ENCODE data around the gene PCDHGA9.
"Not testable (repeated sequence)": the region's sequence is repeated elsewhere in the genome, so short reads cannot be mapped to it uniquely, and the experiment has no call there.

The PCDHGA9 gene

DNA sequence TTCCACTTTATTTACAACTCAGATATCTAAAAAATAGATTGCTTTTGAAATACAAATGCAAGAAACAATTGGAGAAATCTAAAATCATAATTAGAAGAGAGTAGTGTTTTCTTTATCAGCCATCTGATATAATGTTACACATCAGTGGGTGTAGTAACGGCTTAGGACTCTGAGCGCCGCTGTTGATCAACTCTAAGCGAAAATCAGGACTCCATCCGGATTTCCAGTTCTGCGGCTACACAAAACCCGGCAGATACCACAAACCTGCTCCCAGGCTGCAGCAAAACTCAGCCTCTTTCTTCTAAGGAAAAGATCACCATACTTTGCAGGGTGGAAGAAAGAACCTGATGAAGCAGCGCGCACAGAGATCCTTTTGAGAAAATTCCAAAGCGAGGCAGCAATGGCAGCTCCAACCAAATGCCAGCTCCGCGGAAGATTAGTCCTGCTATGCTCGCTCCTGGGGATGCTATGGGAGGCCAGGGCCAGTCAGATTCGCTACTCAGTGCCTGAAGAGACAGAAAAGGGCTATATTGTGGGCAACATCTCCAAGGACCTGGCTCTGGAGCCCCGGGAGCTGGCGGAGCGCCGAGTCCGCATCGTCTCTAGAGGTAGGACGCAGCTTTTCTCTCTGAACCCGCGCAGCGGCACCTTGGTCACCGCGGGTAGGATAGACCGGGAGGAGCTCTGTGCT is at the start of gene PCDHGA9:
Gene PCDHGA9, plus strand, starts transcription at position 226 of the 691 bp plus-strand sequence. Its CDS starts 175 bp downstream, at position 401.
- no peak for DNase-seq

DNA sequence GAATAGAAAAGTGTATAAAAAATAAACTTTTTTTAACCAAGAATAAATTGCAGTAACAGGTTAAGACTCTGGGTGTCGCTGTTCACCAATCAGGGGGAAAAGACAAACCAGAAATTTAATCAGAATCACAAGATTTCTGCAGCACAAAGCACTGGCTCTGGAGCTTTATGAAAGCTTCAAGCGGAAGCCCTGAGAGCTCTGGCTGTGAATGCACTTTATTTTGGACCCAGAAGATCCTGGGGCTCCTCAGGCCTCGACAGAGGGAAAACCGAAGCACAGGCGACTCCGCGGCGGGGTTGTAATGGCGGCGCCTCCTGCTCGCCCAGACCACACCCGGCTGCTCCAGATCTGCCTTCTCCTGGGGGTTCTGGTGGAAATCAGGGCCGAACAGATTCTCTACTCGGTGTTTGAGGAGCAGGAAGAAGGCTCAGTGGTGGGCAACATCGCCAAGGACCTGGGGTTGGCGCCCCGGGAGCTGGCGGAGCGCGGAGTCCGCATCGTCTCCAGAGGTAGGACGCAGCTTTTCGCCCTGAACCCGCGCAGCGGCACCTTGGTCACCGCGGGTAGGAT is 47.6 kb upstream of the PCDHGA9 start, which contains the start of gene PCDHGA4:
Gene PCDHGA4, plus strand, starts transcription at position 122 of the 570 bp plus-strand sequence. Its CDS starts 87 bp downstream, at position 209.
- DNase-seq: no peak

DNA sequence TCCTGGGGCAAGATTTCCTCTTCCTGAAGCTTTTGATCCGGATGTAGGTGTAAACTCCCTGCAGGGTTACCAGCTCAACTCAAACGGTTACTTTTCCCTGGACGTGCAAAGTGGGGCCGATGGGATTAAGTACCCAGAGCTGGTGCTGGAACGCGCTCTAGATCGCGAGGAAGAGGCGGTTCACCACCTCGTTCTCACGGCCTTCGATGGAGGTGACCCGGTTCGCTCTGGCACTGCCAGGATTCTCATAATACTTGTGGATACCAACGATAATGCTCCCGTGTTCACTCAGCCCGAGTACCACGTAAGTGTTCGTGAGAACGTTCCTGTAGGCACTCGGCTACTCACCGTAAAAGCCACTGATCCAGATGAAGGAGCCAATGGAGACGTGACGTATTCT is 46.9 kb upstream of the PCDHGA9 start:
- DNase-seq: no peak

DNA sequence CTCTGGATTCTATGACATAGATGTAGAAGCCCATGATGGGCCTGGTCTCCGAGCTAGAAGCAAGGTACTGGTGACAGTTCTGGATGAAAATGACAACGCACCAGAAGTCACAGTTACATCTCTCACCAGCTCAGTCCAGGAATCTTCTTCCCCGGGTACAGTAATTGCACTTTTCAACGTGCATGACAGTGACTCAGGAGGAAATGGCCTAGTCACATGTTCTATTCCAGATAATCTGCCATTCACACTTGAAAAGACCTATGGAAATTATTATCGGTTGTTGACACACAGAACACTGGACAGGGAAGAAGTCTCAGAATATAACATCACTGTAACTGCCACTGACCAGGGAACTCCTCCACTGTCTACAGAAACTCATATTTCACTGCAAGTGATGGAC is 46.4 kb upstream of the PCDHGA9 start:
- DNase-seq: no peak

DNA sequence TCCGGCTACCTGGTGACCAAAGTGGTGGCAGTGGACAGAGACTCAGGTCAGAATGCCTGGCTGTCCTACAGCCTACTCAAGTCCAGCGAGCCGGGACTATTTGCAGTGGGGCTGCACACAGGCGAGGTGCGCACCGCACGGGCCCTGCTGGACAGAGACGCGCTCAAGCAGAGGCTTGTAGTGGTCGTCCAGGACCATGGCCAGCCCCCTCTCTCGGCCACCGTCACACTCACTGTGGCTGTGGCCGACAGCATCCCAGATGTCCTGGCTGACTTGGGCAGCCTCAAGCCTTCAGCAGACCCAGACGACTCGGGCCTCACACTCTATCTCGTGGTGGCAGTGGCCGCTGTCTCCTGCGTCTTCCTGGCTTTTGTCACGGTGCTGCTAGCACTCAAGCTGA is 45.6 kb upstream of the PCDHGA9 start:
- no peak for DNase-seq

DNA sequence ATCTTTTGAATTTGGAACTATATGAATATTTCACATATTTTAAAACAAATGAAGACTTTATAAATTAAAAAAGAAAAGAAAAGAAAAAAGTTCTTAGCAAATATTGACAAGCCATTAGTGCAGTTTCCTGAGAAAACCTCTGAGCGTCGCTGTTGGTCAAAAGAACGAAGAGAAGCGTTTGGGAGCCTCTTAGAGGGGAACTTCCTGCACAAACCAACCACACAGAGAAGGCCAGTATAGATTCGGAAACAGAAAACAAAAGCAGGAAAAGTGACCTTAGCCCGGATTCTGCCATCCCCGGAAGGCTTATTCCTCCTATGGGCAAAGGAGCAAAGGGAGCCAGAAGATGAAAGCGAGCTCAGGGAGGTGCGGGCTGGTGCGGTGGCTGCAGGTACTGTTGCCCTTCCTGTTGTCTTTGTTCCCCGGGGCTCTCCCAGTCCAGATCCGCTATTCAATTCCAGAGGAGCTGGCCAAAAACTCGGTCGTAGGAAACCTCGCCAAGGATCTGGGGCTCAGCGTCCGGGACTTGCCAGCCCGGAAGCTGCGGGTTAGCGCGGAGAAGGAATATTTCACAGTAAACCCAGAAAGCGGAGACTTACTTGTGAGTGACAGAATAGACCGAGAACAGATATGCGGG is 42.7 kb upstream of the PCDHGA9 start, which contains the start of gene PCDHGB2:
Gene PCDHGB2, plus strand, starts transcription at position 205 of the 637 bp plus-strand sequence. Its CDS starts 142 bp downstream, at position 347.
- DNase-seq: no peak

DNA sequence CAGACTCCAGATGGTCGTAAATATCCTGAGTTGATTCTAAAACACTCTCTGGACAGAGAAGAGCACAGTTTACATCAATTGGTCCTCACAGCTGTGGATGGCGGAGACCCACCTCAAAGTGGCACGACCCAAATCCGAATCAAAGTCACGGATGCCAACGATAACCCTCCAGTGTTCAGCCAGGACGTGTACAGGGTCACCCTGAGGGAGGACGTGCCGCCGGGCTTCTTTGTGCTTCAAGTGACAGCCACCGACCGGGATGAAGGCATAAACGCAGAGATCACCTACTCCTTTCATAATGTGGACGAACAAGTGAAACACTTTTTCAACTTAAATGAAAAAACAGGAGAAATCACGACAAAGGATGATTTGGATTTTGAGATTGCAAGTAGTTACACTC is 41.9 kb upstream of the PCDHGA9 start:
- no peak for DNase-seq

DNA sequence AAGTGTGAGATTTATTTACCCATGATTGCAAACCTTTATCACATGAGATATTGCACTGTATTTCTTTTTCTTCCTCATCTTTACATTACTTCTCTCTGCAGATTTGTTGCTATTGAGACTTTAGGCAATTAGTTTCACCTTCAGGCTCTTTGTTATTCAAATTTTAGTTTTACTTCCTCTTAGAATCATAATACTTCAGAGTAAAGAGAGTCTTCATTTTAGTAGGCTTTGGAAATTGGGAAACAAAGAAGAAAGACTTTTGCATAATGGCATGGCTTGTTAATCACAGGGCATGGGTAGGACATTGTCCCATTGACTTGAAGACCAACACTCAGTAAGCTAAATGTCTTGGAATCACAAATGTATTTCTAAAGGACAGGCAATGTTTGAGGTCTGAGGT is 39.9 kb upstream of the PCDHGA9 start:
- no peak for DNase-seq

DNA sequence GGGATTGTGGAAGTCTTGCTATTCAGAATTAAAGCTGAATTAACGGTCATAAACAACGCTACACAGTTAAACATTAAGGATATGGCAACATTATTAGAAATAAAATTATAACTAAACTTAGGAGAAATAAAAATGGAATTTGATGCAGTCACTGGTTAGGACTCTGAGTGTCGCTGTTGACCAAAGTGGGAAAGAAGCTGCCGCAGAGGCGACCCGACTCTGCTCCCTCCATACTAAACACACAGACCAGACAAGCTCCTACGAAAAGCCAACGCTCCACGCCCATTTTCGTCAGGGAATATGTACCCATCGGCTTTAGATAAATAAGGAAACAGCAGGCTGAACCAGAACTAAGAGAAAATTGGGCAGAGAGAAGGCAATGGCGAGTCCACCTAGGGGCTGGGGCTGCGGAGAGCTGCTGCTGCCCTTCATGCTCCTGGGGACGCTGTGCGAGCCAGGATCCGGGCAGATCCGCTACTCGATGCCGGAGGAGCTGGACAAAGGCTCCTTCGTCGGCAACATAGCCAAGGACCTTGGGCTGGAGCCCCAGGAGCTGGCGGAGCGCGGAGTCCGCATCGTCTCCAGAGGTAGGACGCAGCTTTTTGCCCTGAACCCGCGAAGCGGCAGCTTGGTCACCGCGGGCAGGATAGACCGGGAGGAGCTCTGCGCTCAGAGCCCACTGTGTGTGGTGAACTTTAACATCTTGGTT is 38.5 kb upstream of the PCDHGA9 start, which contains the start of gene PCDHGA5:
Gene PCDHGA5, plus strand, starts transcription at position 211 of the 709 bp plus-strand sequence. Its CDS starts 169 bp downstream, at position 380.
- DNase-seq: no peak

DNA sequence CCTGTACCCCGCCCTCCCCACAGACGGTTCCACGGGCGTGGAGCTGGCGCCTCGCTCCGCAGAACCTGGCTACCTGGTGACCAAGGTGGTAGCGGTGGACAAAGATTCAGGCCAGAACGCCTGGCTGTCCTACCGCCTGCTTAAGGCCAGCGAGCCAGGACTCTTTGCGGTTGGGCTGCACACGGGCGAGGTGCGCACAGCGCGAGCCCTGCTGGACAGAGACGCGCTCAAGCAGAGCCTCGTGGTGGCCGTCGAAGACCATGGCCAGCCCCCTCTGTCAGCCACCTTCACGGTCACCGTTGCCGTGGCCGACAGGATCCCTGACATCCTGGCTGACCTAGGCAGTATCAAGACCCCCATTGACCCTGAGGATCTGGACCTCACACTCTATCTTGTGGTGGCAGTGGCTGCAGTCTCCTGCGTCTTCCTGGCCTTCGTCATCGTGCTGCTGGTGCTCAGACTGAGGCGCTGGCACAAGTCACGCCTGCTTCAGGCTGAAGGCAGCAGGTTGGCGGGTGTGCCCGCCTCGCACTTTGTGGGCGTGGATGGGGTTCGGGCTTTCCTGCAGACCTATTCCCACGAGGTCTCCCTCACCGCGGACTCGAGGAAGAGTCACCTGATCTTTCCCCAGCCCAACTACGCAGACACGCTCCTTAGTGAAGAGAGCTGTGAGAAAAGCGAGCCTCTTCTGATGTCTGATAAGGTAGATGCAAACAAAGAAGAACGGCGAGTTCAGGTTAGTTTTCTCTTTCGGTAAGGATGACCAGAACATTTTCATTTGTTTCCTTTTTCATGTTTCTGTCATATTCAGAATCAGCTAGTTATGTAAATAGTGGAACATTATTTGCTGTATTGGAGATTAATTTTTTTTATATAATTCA is 36.3 kb upstream of the PCDHGA9 start:
- DNase-seq: no peak

DNA sequence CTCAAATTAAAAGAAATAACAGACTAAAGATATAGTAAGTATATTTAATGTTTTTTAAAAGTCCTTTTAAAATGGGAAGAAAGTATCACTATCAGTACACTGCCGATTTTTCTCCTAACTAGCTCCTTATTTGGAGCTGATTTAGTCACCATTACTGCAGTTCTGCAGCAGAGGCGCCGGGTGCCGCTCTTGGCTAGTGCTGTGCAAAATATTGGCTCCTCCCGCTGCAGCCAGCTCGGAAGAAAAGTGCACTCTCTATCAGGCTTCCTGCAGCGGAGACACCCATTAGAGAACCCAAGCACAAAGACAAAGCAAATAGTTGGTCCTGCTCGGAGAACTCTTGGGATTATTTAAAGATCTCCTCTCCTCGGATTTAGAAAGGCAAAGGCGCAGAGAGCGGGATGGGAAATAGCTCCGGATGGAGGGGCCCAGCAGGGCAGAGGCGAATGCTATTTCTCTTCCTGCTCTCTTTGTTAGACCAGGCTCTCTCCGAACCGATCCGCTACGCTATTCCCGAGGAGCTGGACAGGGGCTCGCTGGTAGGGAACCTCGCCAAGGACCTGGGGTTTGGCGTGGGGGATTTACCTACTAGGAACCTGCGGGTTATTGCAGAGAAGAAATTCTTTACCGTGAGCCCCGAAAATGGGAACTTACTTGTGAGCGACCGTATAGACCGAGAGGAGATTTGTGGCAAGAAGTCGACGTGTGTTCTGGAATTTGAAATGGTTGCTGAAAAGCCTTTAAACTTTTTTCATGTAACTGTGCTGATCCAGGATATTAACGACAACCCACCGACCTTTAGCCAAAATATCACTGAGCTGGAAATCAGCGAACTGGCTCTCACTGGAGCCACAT is 32.4 kb upstream of the PCDHGA9 start, which contains the start of gene PCDHGB3:
Gene PCDHGB3, plus strand, starts transcription at position 249 of the 855 bp plus-strand sequence. Its CDS starts 153 bp downstream, at position 402.
- DNase-seq: peak; percentile 34

DNA sequence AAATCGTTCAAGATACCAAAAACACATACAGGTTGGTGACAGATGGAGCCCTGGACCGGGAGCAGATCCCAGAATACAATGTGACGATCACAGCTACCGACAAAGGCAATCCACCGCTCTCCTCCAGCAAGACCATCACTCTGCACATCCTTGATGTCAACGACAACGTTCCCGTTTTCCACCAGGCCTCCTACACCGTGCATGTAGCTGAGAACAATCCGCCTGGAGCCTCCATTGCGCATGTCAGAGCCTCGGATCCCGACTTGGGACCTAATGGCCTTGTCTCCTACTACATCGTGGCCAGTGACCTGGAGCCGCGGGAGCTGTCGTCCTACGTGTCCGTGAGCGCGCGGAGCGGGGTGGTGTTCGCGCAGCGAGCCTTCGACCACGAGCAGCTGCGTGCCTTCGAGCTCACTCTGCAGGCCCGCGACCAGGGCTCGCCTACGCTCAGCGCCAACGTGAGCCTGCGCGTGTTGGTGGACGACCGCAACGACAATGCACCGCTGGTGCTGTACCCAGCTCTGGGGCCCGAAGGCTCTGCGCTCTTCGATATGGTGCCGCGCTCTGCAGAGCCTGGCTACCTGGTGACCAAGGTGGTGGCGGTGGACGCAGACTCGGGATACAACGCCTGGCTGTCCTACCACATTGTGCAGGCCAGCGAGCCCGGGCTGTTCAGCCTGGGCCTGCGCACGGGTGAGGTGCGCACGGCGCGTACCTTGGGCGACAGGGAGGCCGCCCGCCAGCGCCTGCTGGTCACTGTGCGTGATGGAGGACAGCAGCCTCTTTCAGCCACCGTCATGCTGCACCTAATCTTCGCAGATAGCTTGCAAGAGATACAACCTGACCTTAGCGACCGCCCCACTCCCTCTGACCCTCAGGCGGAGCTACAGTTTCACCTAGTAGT is 30.8 kb upstream of the PCDHGA9 start:
- no peak for DNase-seq

DNA sequence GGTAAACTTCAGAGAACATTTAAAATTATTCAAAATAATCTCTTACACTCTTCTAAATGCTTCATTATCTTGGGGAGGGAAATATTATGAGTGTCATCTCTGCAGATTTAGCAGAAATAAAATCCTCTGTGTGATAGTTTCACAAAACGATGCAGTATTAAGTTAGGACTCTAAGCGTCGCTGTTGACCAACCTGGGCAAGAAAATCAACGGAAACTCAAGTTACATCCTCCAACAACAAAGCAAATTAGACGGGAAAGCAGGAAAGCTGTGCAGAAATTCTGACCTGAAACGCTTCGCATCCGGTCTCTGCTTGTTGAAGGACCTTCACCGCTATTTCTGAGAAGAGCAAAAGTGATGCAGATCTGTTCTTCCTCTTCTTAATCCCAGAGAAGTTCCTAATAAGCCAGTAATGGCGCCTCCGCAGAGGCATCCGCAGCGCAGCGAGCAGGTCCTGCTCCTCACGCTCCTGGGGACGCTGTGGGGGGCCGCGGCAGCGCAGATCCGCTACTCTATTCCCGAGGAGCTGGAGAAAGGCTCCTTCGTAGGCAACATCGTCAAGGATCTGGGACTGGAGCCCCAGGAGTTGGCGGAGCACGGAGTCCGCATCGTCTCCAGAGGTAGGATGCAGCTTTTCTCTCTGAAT is 28.8 kb upstream of the PCDHGA9 start, which contains the start of gene PCDHGA6:
Gene PCDHGA6, plus strand, starts transcription at position 219 of the 645 bp plus-strand sequence. Its CDS starts 193 bp downstream, at position 412.
- no peak for DNase-seq

DNA sequence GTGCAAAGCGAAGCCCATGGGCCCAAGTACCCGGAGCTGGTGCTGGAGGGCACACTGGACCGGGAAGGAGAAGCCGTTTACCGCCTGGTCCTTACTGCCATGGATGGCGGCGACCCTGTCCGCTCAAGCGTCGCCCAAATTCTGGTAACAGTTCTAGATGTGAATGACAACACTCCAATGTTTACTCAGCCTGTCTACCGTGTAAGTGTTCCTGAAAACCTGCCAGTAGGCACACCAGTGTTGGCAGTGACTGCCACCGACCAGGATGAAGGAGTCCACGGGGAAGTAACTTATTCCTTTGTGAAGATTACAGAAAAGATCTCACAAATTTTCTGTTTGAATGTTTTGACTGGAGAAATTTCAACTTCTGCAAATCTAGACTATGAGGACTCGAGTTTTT is 28.0 kb upstream of the PCDHGA9 start:
- DNase-seq: no peak

DNA sequence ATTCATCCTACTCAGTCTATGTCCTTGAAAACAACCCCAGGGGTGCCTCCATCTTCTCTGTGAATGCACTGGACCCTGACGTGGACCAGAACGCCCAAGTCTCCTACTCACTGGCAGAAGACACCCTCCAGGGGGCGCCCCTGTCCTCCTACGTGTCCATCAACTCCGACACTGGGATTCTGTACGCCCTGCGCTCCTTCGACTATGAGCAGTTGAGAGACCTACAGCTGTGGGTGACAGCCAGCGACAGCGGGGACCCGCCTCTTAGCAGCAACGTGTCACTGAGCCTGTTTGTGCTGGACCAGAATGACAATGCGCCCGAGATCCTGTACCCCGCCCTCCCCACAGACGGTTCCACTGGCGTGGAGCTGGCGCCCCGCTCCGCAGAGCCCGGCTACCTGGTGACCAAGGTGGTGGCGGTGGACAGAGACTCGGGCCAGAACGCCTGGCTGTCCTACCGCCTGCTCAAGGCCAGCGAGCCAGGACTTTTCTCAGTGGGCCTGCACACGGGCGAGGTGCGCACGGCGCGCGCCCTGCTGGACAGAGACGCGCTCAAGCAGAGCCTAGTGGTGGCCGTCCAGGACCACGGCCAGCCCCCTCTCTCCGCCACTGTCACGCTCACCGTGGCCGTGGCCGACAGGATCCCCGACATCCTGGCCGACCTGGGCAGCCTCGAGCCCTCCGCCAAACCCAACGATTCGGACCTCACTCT is 27.0 kb upstream of the PCDHGA9 start:
- not testable (repeated sequence) for DNase-seq

DNA sequence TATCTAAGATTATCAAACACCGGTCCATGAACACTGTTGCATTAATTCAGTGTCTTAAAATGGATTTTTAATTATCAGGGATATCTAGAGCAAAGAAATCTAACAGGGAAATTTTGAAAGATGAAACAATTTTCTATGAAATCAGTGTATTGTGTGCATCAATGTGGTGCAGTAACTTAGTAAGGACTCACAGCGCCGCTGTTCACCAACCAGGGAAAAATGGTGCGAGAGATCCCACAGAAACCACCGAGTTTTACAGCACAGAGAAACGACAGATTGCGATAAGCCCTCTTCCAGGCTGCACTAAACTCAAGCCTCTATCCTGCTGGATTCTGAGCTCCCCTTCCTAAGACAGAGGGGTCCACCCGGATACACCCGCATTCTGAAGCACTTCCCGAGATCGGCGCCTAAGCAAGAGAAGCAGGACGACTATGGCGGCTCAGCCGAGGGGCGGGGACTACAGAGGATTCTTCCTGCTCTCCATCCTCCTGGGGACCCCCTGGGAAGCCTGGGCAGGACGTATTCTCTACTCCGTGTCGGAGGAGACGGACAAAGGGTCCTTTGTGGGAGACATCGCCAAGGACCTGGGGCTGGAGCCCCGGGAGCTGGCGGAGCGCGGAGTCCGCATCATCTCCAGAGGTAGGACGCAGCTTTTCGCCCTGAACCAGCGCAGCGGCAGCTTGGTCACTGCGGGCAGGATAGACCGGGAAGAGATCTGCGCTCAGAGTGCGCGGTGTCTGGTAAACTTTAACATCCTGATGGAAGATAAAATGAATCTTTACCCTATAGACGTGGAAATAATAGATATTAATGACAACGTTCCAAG is 19.9 kb upstream of the PCDHGA9 start, which contains the start of gene PCDHGA7:
Gene PCDHGA7, plus strand, starts transcription at position 274 of the 826 bp plus-strand sequence. Its CDS starts 158 bp downstream, at position 432.
- no peak for DNase-seq

DNA sequence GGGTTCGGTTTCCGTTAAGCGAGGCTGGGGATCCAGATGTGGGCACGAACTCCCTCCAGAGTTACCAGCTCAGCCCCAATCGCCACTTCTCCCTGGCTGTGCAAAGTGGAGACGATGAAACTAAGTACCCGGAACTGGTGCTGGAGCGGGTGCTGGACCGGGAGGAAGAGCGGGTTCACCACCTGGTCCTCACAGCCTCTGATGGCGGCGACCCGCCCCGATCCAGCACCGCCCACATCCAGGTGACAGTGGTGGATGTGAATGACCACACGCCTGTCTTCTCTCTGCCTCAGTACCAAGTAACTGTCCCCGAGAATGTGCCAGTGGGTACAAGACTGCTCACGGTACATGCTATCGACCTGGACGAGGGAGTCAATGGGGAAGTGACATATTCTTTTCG is 19.2 kb upstream of the PCDHGA9 start:
- DNase-seq: no peak
